Tibial nerve (tissue), 4 donors: ENCODE measurements around the gene DMXL1. TPM values are rescaled to one million over a fixed set of nuclear protein-coding genes. Genes with fewer than 3 reads are reported as not detected.

ENCODE experiments used
- DNase-seq, 2 donors: peaks; one replicate each; pipeline ENCODE4 v3.0.0-alpha.2; 2019; ENCODE audit warnings: low spot score in 2 of 2
- H3K27ac ChIP-seq, 4 donors: fragments of 200-600 bp; sonication (generic) in 3 of 4; one replicate each; pipeline ENCODE4 v1.5.1; 2017 to 2019; ENCODE audit warnings: mild to moderate bottlenecking in 1 of 4
- H3K27me3 ChIP-seq, 2 donors: fragments of 200-600 bp; sonication (generic) in 1 of 2; one replicate each; pipeline versions ENCODE4 v1.5.1 to v1.6.0; 2017 to 2019
- H3K36me3 ChIP-seq, 3 donors: fragments of 200-600 bp; sonication (generic); one replicate each; pipeline ENCODE4 v1.5.1; 2018 to 2019
- H3K4me1 ChIP-seq, 4 donors: fragments of 200-600 bp; sonication (generic) in 3 of 4; one replicate each; pipeline ENCODE4 v1.5.1; 2017 to 2019
- H3K4me3 ChIP-seq, 4 donors: fragments of 200-600 bp; sonication (generic) in 3 of 4; one replicate each; pipeline ENCODE4 v1.5.1; 2017 to 2019; ENCODE audit warnings: mild to moderate bottlenecking in 1 of 4, moderate library complexity in 1 of 4
- H3K9me3 ChIP-seq, 4 donors: fragments of 200-600 bp; sonication (generic) in 3 of 4; one replicate each; pipeline ENCODE4 v1.5.1; 2017 to 2019
- CTCF ChIP-seq, 5 experiments: fragments of 200-600 bp in 3 of 5; fragments of 450-650 bp in 2 of 5; sonication (generic) in 3 of 5; IDR thresholded peaks; one replicate each; pipeline ENCODE4 v1.5.1; 2016 to 2019; ENCODE audit warnings: antibody characterized with exemption in 5 of 5, mild to moderate bottlenecking in 3 of 5, moderate library complexity in 2 of 5
- EP300 ChIP-seq, 2 donors: sonication (generic); formaldehyde crosslinking; IDR thresholded peaks; one replicate each; pipeline ENCODE4 v1.6.1; 2017; ENCODE audit warnings: antibody characterized with exemption in 2 of 2, mild to moderate bottlenecking in 1 of 2
- POLR2A ChIP-seq, 2 donors: fragments of 450-650 bp; IDR thresholded peaks; one replicate each; pipeline ENCODE4 v1.6.1; 2017; ENCODE audit warnings: antibody characterized with exemption in 2 of 2, mild to moderate bottlenecking in 2 of 2, moderate library complexity in 2 of 2
- WGBS, 2 donors: methylation state at CpG; one replicate each; pipeline ENCODE4 v1.1.5; 2018; 5-methylcytosine and 5-hydroxymethylcytosine counted together
- total RNA-seq, 4 donors: library from RNA; depleted of rRNA; stranded (reverse); fragments of >200 nt; gene quantifications; one replicate each; pipeline ENCODE4 v1.1.0, GENCODE V29; 2016

DMXL1 gene
- total RNA-seq, 4 donors from 2014 or later, result 59.1 to 101 (median 76.1) TPM

GRCh38 chr5:119289438-119290044, 218.7 kb downstream of the DMXL1 start:
- DNase-seq, result no peak
- Histone ChIP-seq H3K9me3 (no peaks in the 10 kb centered on the region), H3K27ac (no peak overlapping the region), H3K27me3 (no peaks in the 10 kb centered on the region), H3K4me1 (peaks cover 0 to 28% (median 8%) of the 10 kb centered on the region in 4 donors), H3K36me3 (no peaks in the 10 kb centered on the region), H3K4me3 (no peak overlapping the region)
- TF ChIP-seq EP300 (IDR thresholded peaks at IDR 0.05) (no peak), CTCF (IDR thresholded peaks at IDR 0.05) (no peak), POLR2A (IDR thresholded peaks at IDR 0.05) (no peak)
- WGBS, 2 donors, result 53 to 61% methylated on average over 3 of the region's 3 CpGs

- whole genome bisulfite sequencing, 2 donors, result 42 to 71% methylated on average over 3 of the region's 3 CpGs
Measured at GRCh38 chr5:119290161-119290569, 219.3 kb downstream of the DMXL1 start.

GRCh38 chr5:119290607-119291006, 219.7 kb downstream of the DMXL1 start:
- no peaks in the 10 kb centered on the region for H3K27me3 ChIP-seq
- H3K36me3 ChIP-seq, result no peaks in the 10 kb centered on the region
- TF ChIP-seq CTCF (IDR thresholded peaks at IDR 0.05), result no peak
- TF ChIP-seq POLR2A (IDR thresholded peaks at IDR 0.05), result no peak
- no peak for TF ChIP-seq EP300 (IDR thresholded peaks at IDR 0.05)
- no peak for DNase-seq
- H3K9me3 ChIP-seq, result peaks cover 0 to 3% (median 0%) of the 10 kb centered on the region in 4 donors
- H3K27ac ChIP-seq, result no peak overlapping the region
- H3K4me3 ChIP-seq, result no peak overlapping the region
- peaks cover 0 to 28% (median 8%) of the 10 kb centered on the region in 4 donors for H3K4me1 ChIP-seq
- WGBS, 2 donors, result 90 to 98% methylated on average over 2 of the region's 2 CpGs

More at GRCh38 chr5:119290161-119290569, 219.3 kb downstream of the DMXL1 start:
- H3K36me3 ChIP-seq, result no peaks in the 10 kb centered on the region
- no peak for TF ChIP-seq EP300 (IDR thresholded peaks at IDR 0.05)
- no peak for TF ChIP-seq POLR2A (IDR thresholded peaks at IDR 0.05)
- no peak for TF ChIP-seq CTCF (IDR thresholded peaks at IDR 0.05)
- H3K4me1 ChIP-seq, result peaks cover 0 to 28% (median 8%) of the 10 kb centered on the region in 4 donors
- no peaks in the 10 kb centered on the region for H3K27me3 ChIP-seq
- H3K27ac ChIP-seq, result no peak overlapping the region
- no peak for DNase-seq
- H3K4me3 ChIP-seq, result no peak overlapping the region
- peaks cover 0 to 3% (median 0%) of the 10 kb centered on the region in 4 donors for H3K9me3 ChIP-seq

GRCh38 chr5:119291056-119291455, 220.2 kb downstream of the DMXL1 start:
- H3K4me3 ChIP-seq, result no peak overlapping the region
- 54 to 64% methylated on average over 5 of the region's 5 CpGs for WGBS, 2 donors

More at GRCh38 chr5:119291056-119291455, 220.2 kb downstream of the DMXL1 start:
- no peak for DNase-seq
- Histone ChIP-seq H3K9me3 (peaks cover 0 to 3% (median 0%) of the 10 kb centered on the region in 4 donors), H3K27ac (no peak overlapping the region), H3K4me1 (peaks cover 0 to 28% (median 8%) of the 10 kb centered on the region in 4 donors), H3K36me3 (no peaks in the 10 kb centered on the region), H3K27me3 (no peaks in the 10 kb centered on the region)
- TF ChIP-seq EP300 (IDR thresholded peaks at IDR 0.05) (no peak), CTCF (IDR thresholded peaks at IDR 0.05) (no peak), POLR2A (IDR thresholded peaks at IDR 0.05) (no peak)
